Esophagus muscularis mucosa (tissue), 4 donors: ENCODE measurements around the gene CYP2F1.

Source experiments
- CTCF ChIP-seq, 3 experiments: fragments of 200-600 bp in 2 of 3; fragments of 450-650 bp in 1 of 3; sonication (generic) in 2 of 3; IDR thresholded peaks; one replicate each; pipeline ENCODE4 v1.5.1; 2017 to 2019; ENCODE audit warnings: antibody characterized with exemption in 3 of 3, mild to moderate bottlenecking in 2 of 3, moderate library complexity in 1 of 3
- EP300 ChIP-seq: sonication (generic); formaldehyde crosslinking; IDR thresholded peaks from one replicate; pipeline ENCODE4 v1.6.1; 2017; ENCODE audit warnings: antibody characterized with exemption
- POLR2A ChIP-seq: fragments of 450-650 bp; IDR thresholded peaks from one replicate; pipeline ENCODE4 v1.6.1; 2017; ENCODE audit warnings: antibody characterized with exemption, moderate library complexity, mild to moderate bottlenecking, low read depth
- POLR2AphosphoS5 ChIP-seq, 2 donors: sonication (generic); formaldehyde crosslinking; IDR thresholded peaks; one replicate each; pipeline ENCODE4 v1.6.1; 2017; ENCODE audit warnings: antibody characterized with exemption in 2 of 2

- TF ChIP-seq EP300 (no peak), CTCF (IDR thresholded peaks at IDR 0.05) (no peak), POLR2A (no peak), POLR2AphosphoS5 (IDR thresholded peaks at IDR 0.05) (no peak)
These were observed 20.4 kb downstream of the CYP2F1 start for GRCh38 chr19:41134616-41135015.
